ENCODE measurements around the gene OR6P1.

The OR6P1 gene

GRCh38 chr1:158516966-158517365 lies 53.4 kb downstream of the OR6P1 start:
- no peak for DNase-seq (ENCODE audit: low read depth in 2 of 2)

Measured in stimulated activated CD8-positive, alpha-beta memory T cell treated with anti-CD3 and anti-CD28 coated beads, Interleukin-15, amount 100 ng/mL, for 4 hours (primary cell).